DOHH2 (cell line): ENCODE results near the gene PPP3CA.

Source experiments
- H3F3A ChIP-seq: fragments of 200-600 bp; sonication (generic), shearing (Covaris generic); 2 replicates; pipeline ENCODE4 v1.6.0; 2016; ENCODE audit warnings: antibody characterized with exemption, mild to moderate bottlenecking; ENCODE audit not compliant: control insufficient read depth, insufficient read depth
- H3K27ac ChIP-seq: fragments of 200-600 bp; sonication (generic); 2 replicates; pipeline ENCODE4 v1.5.1; 2014; ENCODE audit warnings: low read depth, mild to moderate bottlenecking, low read length, moderate library complexity
- H3K27me3 ChIP-seq: fragments of 200-600 bp; sonication (generic); 2 replicates; pipeline ENCODE4 v1.6.1; 2014; ENCODE audit warnings: mild to moderate bottlenecking, low read length, mixed read lengths; ENCODE audit not compliant: control insufficient read depth
- H3K36me3 ChIP-seq: fragments of 200-600 bp; sonication (generic); 2 replicates; pipeline ENCODE4 v1.6.1; 2014; ENCODE audit warnings: mild to moderate bottlenecking, low read length, moderate library complexity, mixed read lengths; ENCODE audit not compliant: control insufficient read depth
- H3K4me1 ChIP-seq: fragments of 200-600 bp; sonication (generic); 2 replicates; pipeline ENCODE4 v1.6.1; 2014; ENCODE audit warnings: mild to moderate bottlenecking, low read length, mixed read lengths; ENCODE audit not compliant: control insufficient read depth
- H3K4me2 ChIP-seq: fragments of 200-600 bp; sonication (generic); 2 replicates; pipeline ENCODE4 v1.6.0; 2014; ENCODE audit warnings: mild to moderate bottlenecking, low read length, moderate library complexity
- H3K4me3 ChIP-seq: fragments of 200-600 bp; sonication (generic); 2 replicates; pipeline ENCODE4 v1.5.1; 2014; ENCODE audit warnings: mild to moderate bottlenecking, low read length, mixed read lengths
- H3K79me2 ChIP-seq: fragments of 200-600 bp; sonication (generic); 2 replicates; pipeline ENCODE4 v1.6.1; 2014; ENCODE audit warnings: mild to moderate bottlenecking, low read length, mixed read lengths; ENCODE audit not compliant: control insufficient read depth
- H3K9me2 ChIP-seq: fragments of 200-600 bp; sonication (generic); replicated peaks from 2 replicates; pipeline ENCODE4 v1.6.1; 2014; ENCODE audit warnings: mild to moderate bottlenecking, low read length, mixed read lengths; ENCODE audit not compliant: control insufficient read depth
- H3K9me3 ChIP-seq: fragments of 200-600 bp; sonication (generic); 2 replicates; pipeline ENCODE4 v1.6.1; 2014; ENCODE audit warnings: antibody characterized with exemption, low read length, mixed read lengths; ENCODE audit not compliant: control insufficient read depth, insufficient read depth
- H4K20me1 ChIP-seq: fragments of 200-600 bp; sonication (generic); 2 replicates; pipeline ENCODE4 v1.6.0; 2014; ENCODE audit warnings: low read depth, mild to moderate bottlenecking, antibody characterized with exemption, low read length, moderate library complexity; ENCODE audit not compliant: control insufficient read depth, insufficient read depth
- EZH2phosphoT487 ChIP-seq: fragments of 200-600 bp; sonication (generic); IDR thresholded peaks from 2 replicates; pipeline ENCODE4 v1.6.1; 2017; ENCODE audit warnings: borderline replicate concordance, mild to moderate bottlenecking, antibody characterized with exemption, low read length, moderate library complexity, mixed read lengths
- TF ChIP-seq, protein P1 (sequence below): fragments of 200-600 bp; sonication (generic); IDR thresholded peaks from one replicate; pipeline ENCODE4 v1.5.1; 2014; ENCODE audit warnings: antibody characterized with exemption, mild to moderate bottlenecking, low read depth, low read length; ENCODE audit not compliant: poor library complexity, severe bottlenecking

The PPP3CA gene

DNA sequence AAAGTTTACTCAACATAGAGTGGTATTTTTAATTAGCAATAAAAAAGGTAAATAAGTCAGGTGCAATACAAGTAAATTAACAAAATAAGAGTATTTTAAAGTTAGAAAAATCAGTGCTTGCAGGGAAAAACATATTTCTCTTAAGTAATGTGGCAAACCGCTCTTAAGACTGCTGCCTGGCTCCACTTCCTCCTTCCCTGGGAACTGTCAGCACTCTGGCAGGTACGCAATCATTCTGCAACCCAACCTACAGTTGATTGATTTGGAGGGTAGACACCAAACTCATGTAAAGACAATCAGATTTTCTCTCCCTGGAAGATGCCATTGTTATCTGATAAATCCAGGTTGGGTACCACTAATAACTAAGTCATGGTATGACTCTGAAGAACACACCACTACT lies 63.9 kb downstream of the PPP3CA start:
- Histone ChIP-seq H3K9me2 (no peaks in the 10 kb centered on the region), H4K20me1 (no peaks in the 10 kb centered on the region), H3K79me2 (peaks cover 6% of the 10 kb centered on the region; the same call in 1 of the 2 replicates), H3F3A (no peaks in the 10 kb centered on the region), H3K36me3 (no peaks in the 10 kb centered on the region), H3K27me3 (no peaks in the 10 kb centered on the region), H3K9me3 (no peaks in the 10 kb centered on the region), H3K4me1 (peaks cover 23% of the 10 kb centered on the region), H3K4me3 (no peak overlapping the region), H3K4me2 (no peak overlapping the region), H3K27ac (no peak overlapping the region)
- TF ChIP-seq EZH2phosphoT487, result no peak
- TF ChIP-seq, protein P1, sequence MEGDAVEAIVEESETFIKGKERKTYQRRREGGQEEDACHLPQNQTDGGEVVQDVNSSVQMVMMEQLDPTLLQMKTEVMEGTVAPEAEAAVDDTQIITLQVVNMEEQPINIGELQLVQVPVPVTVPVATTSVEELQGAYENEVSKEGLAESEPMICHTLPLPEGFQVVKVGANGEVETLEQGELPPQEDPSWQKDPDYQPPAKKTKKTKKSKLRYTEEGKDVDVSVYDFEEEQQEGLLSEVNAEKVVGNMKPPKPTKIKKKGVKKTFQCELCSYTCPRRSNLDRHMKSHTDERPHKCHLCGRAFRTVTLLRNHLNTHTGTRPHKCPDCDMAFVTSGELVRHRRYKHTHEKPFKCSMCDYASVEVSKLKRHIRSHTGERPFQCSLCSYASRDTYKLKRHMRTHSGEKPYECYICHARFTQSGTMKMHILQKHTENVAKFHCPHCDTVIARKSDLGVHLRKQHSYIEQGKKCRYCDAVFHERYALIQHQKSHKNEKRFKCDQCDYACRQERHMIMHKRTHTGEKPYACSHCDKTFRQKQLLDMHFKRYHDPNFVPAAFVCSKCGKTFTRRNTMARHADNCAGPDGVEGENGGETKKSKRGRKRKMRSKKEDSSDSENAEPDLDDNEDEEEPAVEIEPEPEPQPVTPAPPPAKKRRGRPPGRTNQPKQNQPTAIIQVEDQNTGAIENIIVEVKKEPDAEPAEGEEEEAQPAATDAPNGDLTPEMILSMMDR, result no peak

DNA sequence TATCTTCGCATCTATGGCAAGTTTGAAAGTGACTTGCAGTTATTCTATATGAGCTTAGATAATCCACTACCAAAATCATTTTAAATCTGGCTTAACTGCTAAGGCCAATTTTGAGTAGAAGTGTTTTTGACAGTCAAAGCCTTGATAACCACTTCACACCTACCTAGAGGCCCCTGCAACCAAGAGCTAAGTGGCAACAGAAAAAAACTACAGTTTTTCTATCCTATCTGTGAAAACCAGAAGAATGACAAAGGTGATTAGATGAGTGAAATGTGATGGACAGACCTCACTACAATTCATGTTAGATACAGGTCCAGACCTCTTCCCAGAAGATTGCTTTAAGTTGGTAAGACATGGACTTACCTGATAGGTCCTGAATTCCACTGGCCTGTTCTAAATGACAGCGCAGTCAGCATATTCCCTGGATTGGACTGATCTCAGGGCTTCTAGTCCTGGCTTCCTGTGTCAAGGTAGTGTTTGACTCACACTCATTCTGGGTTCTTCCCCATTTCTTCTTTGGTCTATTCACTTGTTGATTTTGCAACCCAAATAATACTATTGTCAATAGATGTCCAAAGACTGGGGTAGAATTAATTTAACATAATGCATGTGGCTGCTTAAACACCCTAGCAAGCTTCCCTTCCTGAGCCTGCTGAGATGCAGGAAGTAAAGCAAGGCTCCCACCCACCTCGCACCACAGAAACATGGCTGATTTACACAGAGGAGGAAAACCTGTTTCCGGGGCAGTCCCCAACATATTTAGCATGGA lies 65.1 kb downstream of the PPP3CA start:
- no peaks in the 10 kb centered on the region for H3K9me3 ChIP-seq
- no peaks in the 10 kb centered on the region for H3F3A ChIP-seq
- TF ChIP-seq EZH2phosphoT487, result no peak
- TF ChIP-seq, protein P1, result no peak
- no peaks in the 10 kb centered on the region for H3K27me3 ChIP-seq
- no peak overlapping the region for H3K27ac ChIP-seq
- no peak overlapping the region for H3K4me3 ChIP-seq
- H3K9me2 ChIP-seq, result no peaks in the 10 kb centered on the region
- no peaks in the 10 kb centered on the region for H4K20me1 ChIP-seq
- no peaks in the 10 kb centered on the region for H3K36me3 ChIP-seq
- H3K79me2 ChIP-seq, result peaks cover 3% of the 10 kb centered on the region; the same call in 1 of the 2 replicates
- no peak overlapping the region for H3K4me2 ChIP-seq
- peaks cover 22% of the 10 kb centered on the region for H3K4me1 ChIP-seq

DNA sequence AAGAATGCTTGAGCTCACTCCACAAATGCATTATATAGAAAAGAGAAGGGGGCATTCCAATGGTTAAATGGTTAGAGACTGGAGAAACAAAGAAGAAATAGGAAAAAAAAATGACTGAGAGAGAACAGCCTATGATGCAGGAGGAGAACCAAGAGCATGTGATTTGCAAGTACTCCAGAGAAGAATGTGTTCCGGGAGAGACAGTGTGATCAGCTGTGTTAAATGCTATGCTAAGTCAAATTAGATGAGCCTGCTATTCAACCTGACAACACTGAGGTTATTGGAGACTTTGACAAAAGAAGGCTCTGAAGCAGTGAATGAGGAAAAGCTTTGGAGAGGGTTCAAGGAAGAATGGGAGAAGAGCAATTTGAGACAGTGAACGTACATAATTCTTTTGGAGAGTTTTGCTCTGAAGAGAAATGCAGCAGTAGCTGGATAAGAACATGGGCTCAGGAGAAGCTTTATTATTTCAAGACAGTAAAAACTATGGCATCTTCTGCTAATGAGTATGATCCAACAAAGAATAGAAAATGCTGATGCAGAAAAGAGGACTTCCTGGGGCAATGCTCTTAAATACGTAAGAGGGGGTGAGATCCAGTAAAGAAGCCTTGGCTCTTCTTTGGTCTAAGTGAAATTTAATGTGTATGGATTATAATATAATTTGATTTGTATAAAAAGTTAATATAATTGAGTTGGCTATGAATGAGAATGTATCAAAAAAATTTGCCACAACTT lies 66.3 kb downstream of the PPP3CA start:
- Histone ChIP-seq H3K4me3 (no peak overlapping the region), H3K79me2 (peaks cover 3% of the 10 kb centered on the region; the same call in 1 of the 2 replicates), H3K4me2 (no peak overlapping the region), H4K20me1 (no peaks in the 10 kb centered on the region), H3K9me3 (no peaks in the 10 kb centered on the region), H3K36me3 (no peaks in the 10 kb centered on the region), H3K27me3 (no peaks in the 10 kb centered on the region), H3K9me2 (no peaks in the 10 kb centered on the region), H3F3A (no peaks in the 10 kb centered on the region), H3K27ac (no peak overlapping the region), H3K4me1 (peaks cover 22% of the 10 kb centered on the region)
- TF ChIP-seq EZH2phosphoT487, result no peak
- TF ChIP-seq, protein P1, result no peak
